ENCODE measurements around the gene PPP1R1B. TPM values are rescaled to one million over a fixed set of nuclear protein-coding genes. Genes with fewer than 3 reads are reported as not detected.

Gene PPP1R1B
- total RNA-seq, 2 donors from 2014 or later, result 259 to 404 TPM

Other genes starting within 250 kb of the PPP1R1B start
- gene FBXL20, start 225.3 kb upstream of the PPP1R1B start, total RNA-seq, result 10 to 100 TPM; 11.4 to 21.4 TPM
- gene MED1, start 175.7 kb upstream of the PPP1R1B start, total RNA-seq, result 10 to 100 TPM; 25.3 to 28.3 TPM
- 10 to 100 TPM; 45.0 to 57.9 TPM for gene CDK12, start 165.5 kb upstream of the PPP1R1B start, total RNA-seq
- gene NEUROD2, start 19.0 kb upstream of the PPP1R1B start, total RNA-seq, result under 1 TPM in 1 of 2 donors, not detected in 1; 0.12 TPM
- gene STARD3, start 10.2 kb downstream of the PPP1R1B start, total RNA-seq, result 10 to 100 TPM; 37.2 to 44.3 TPM
- gene TCAP, start 38.4 kb downstream of the PPP1R1B start, total RNA-seq, result under 1 TPM; 0.43 to 0.50 TPM
- gene PNMT, start 41.5 kb downstream of the PPP1R1B start, total RNA-seq, result 1 to 10 TPM in 1 of 2 donors, under 1 TPM in 1; 0.73 to 1.0 TPM
- 10 to 100 TPM; 46.1 to 56.1 TPM for gene PGAP3, start 61.1 kb downstream of the PPP1R1B start, total RNA-seq
- 100 to 1,000 TPM; 178 to 179 TPM for gene ERBB2, start 73.1 kb downstream of the PPP1R1B start, total RNA-seq
- 10 to 100 TPM; 66.5 to 85.6 TPM for gene MIEN1, start 103.6 kb downstream of the PPP1R1B start, total RNA-seq
- 10 to 100 TPM; 18.2 to 27.7 TPM for gene GRB7, start 111.0 kb downstream of the PPP1R1B start, total RNA-seq
- gene IKZF3, start 237.4 kb downstream of the PPP1R1B start, total RNA-seq, result 1 to 10 TPM; 1.7 to 4.9 TPM
- gene ZPBP2, start 241.2 kb downstream of the PPP1R1B start, total RNA-seq, result not detected